HEK293 (cell line): ENCODE data around the gene MCAT.

Experiments used
- CTCF ChIP-seq: fragments of 450-650 bp; formaldehyde crosslinking; IDR thresholded peaks from 2 replicates; pipeline ENCODE4 v1.5.1; 2016; ENCODE audit warnings: missing biosample characterization, missing genetic modification characterization
- ZNF335 ChIP-seq: fragments of 450-650 bp; formaldehyde crosslinking; conservative IDR thresholded peaks from 2 replicates; pipeline ENCODE4 v1.5.1; 2016; ENCODE audit warnings: missing biosample characterization, missing genetic modification characterization
- ZNF626 ChIP-seq: fragments of 450-650 bp; sonication (Bioruptor Pico); formaldehyde crosslinking; IDR thresholded peaks from 2 replicates; pipeline ENCODE4 v1.5.1; 2018; ENCODE audit warnings: missing biosample characterization, missing genetic modification characterization, inconsistent platforms

DNA sequence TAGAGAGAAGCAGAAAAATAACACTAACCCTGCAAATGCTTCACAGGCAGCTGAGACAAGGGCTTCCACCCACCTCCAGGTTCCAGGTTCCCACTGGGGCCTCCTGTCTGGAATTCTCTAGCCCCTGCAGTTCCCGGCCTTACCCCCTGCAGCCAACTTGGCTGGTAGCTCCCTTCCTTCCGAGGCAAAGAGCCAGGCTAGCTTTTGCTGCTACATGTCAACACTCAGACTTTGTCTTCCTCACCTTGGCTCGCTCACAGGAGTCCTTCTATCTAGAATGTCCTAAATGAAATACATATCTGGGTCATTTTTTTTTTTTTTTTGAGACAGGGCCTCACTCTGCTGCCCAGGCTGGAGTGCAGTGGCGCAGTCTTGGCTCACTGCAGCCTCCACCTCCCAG lies 44.1 kb downstream of the MCAT start:
- TF ChIP-seq ZNF335 (tag by site-specific recombination) = no peak
- no peak for TF ChIP-seq ZNF626
- TF ChIP-seq CTCF (tag by site-specific recombination) = no peak
